Hair follicular keratinocyte (primary cell): ENCODE data around the gene MYH8. TPM values are rescaled to one million over a fixed set of nuclear protein-coding genes. Genes with fewer than 3 reads are reported as not detected.

Experiments
- total RNA-seq: library from RNA; depleted of rRNA; stranded (reverse); fragments of >200 nt; gene quantifications from 2 replicates; pipeline ENCODE4 v1.2.3, GENCODE V29; 2015

The MYH8 gene
- total RNA-seq, result not detected in 2 replicates

DNA sequence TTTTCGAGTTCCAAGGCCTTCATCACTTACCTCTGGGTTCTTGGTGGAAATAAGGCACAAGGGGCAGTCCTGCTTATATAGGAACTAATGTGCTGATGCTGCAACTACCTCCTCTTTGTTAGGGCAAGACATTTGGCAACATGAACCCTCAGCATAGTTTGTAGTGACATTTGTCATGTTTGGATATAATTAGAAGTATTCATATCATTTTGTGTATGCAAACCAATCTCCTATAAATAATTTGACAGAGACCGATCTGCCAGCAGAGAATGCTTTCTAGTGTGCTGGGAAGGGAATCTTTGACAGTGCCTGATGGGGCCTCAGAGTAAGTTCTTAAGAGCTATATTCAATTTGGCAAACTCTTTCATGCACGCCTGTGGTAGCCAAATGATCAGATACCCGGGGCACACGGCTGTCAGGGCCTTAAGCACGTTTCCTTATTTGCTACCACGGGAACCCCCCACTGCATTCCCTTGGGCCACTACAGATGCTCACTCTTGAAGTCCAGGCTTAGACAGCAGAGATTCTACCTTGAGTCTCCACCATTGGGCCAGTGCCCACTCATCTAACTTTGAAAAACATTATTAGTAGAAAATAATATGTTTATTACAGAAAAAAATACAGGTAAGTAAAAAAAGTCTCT lies at the start of gene MYH8:
Gene MYH8, minus strand, starts transcription at position 51 of the 643 bp plus-strand sequence. CDS start 1,723 bp downstream, outside the sequence.

GRCh38 chr17:10469459-10469858 lies 47.7 kb upstream of the MYH8 start, which contains the start of gene MYH4:
Gene MYH4 (minus strand): TSS chr17:10469559. CDS start chr17:10466745, 2,814 bp downstream.

GRCh38 chr17:10372906-10373305 lies 48.8 kb downstream of the MYH8 start, which contains the start of gene MYH13:
Gene MYH13 (minus strand): TSS chr17:10373006. CDS start chr17:10364530, 8,476 bp downstream.

Other genes starting within 250 kb of the MYH8 start
- gene GAS7, start 223.3 kb downstream of the MYH8 start, total RNA-seq, result not detected in 2 replicates
- gene MYH13, start 48.9 kb downstream of the MYH8 start, total RNA-seq, result not detected in 2 replicates
- not detected in 2 replicates for gene MYH4, start 47.6 kb upstream of the MYH8 start, total RNA-seq
- gene MYH1, start 96.6 kb upstream of the MYH8 start, total RNA-seq, result not detected in 2 replicates
- gene MYH2, start 127.7 kb upstream of the MYH8 start, total RNA-seq, result not detected in 2 replicates
- 0.23 and 0.34 TPM in 2 replicates for gene MYH3, start 235.4 kb upstream of the MYH8 start, total RNA-seq